K562 (cell line): Measurements from ENCODE around the gene TMEM126A.

ENCODE experiments used
- CTCF ChIP-seq, 3 experiments: IDR thresholded peaks in 2 of 3; conservative IDR thresholded peaks in 1 of 3; 2 replicates each; pipeline ENCODE4 v1.5.1; 2011 to 2012; ENCODE audit warnings: low read length in 3 of 3, mild to moderate bottlenecking in 3 of 3, control low read depth in 2 of 3, improper control_type of control experiment in 1 of 3, inconsistent platforms in 1 of 3, low read depth in 1 of 3, mixed read lengths in 1 of 3, moderate library complexity in 1 of 3; ENCODE audit not compliant: insufficient read depth in 2 of 3
- EGR1 ChIP-seq: fragments of 450-650 bp; conservative IDR thresholded peaks from 2 replicates; pipeline ENCODE4 v1.6.1; 2017; ENCODE audit warnings: mild to moderate bottlenecking
- HMGXB4 ChIP-seq: sonication (generic); formaldehyde crosslinking; IDR thresholded peaks from 2 replicates; pipeline ENCODE4 v1.8.1; 2023; ENCODE audit warnings: mild to moderate bottlenecking, missing genetic modification reagents
- ZC3H11A ChIP-seq: IDR thresholded peaks from 2 replicates; pipeline ENCODE4 v1.6.1; 2012; ENCODE audit warnings: low read depth, low read length, improper control_type of control experiment

- no peak for TF ChIP-seq ZC3H11A
- TF ChIP-seq EGR1 = no peak
- TF ChIP-seq HMGXB4 = no peak
- no peak for TF ChIP-seq CTCF (IDR thresholded peaks at IDR 0.05 in 2 of 3, conservative IDR thresholded peaks at IDR 0.05 in 1 of 3; ENCODE audit: insufficient read depth in 2 of 3, low read depth in 1 of 3, low read length in 3 of 3)
Observed at GRCh38 chr11:85599083-85599482, 48.7 kb upstream of the TMEM126A start.
